Gastrocnemius medialis (tissue), 4 donors: ENCODE data around the gene SUCLG1.

Experiments used
- POLR2A ChIP-seq, 2 donors: fragments of 450-650 bp; IDR thresholded peaks; one replicate each; pipeline ENCODE4 v1.6.1; 2017; ENCODE audit warnings: antibody characterized with exemption in 2 of 2, mild to moderate bottlenecking in 2 of 2, moderate library complexity in 2 of 2
- TF ChIP-seq, protein P1 (sequence below), 5 experiments: fragments of 450-650 bp in 3 of 5; fragments of 200-600 bp in 2 of 5; sonication (generic) in 2 of 5; IDR thresholded peaks in 4 of 5; conservative IDR thresholded peaks in 1 of 5; 1 replicate in 4 of 5; 2 replicates in 1 of 5; pipeline ENCODE4 v1.5.1; 2016 to 2019; ENCODE audit warnings: antibody characterized with exemption in 5 of 5, mild to moderate bottlenecking in 3 of 5, moderate library complexity in 3 of 5

- TF ChIP-seq, protein P1, sequence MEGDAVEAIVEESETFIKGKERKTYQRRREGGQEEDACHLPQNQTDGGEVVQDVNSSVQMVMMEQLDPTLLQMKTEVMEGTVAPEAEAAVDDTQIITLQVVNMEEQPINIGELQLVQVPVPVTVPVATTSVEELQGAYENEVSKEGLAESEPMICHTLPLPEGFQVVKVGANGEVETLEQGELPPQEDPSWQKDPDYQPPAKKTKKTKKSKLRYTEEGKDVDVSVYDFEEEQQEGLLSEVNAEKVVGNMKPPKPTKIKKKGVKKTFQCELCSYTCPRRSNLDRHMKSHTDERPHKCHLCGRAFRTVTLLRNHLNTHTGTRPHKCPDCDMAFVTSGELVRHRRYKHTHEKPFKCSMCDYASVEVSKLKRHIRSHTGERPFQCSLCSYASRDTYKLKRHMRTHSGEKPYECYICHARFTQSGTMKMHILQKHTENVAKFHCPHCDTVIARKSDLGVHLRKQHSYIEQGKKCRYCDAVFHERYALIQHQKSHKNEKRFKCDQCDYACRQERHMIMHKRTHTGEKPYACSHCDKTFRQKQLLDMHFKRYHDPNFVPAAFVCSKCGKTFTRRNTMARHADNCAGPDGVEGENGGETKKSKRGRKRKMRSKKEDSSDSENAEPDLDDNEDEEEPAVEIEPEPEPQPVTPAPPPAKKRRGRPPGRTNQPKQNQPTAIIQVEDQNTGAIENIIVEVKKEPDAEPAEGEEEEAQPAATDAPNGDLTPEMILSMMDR (IDR thresholded peaks at IDR 0.05 in 4 of 5, conservative IDR thresholded peaks at IDR 0.05 in 1 of 5), result no peak
- TF ChIP-seq POLR2A (IDR thresholded peaks at IDR 0.05), result no peak
Measured at GRCh38 chr2:84421197-84421596, 37.9 kb downstream of the SUCLG1 start.
